HEK293 (cell line): ENCODE data around the gene HSD17B10.

Experiments
- CTCF ChIA-PET: fragments of 350-600 bp; formaldehyde crosslinking; extraction: SDS; loops from one replicate; lab custom pipeline; 2021; ENCODE audit warnings: antibody characterized with exemption; lab: Yijun Ruan, JAX
- POLR2A ChIA-PET: fragments of 300-600 bp; formaldehyde crosslinking; extraction: SDS; loops from one replicate; lab custom pipeline; 2020; ENCODE audit warnings: antibody characterized with exemption, inconsistent platforms; lab: Yijun Ruan, JAX
- H3K27ac ChIP-seq: fragments of 200-500 bp; sonication (Bioruptor generic); 2 replicates; pipeline ENCODE4 v1.5.1; 2014; ENCODE audit warnings: low read depth, low read length, control low read depth, inconsistent platforms; ENCODE audit errors: extremely low read depth
- H3K36me3 ChIP-seq, 2 experiments: fragments of 200-500 bp in 1 of 2; sonication (Bioruptor generic) in 1 of 2; 1 replicate in 1 of 2; 2 replicates in 1 of 2; pipeline ENCODE4 v1.5.1; 2014 to 2017; ENCODE audit warnings: inconsistent platforms in 2 of 2, low read length in 2 of 2; ENCODE audit not compliant: control insufficient read depth in 2 of 2, insufficient read depth in 1 of 2
- H3K4me1 ChIP-seq: fragments of 200-500 bp; sonication (Bioruptor generic); 2 replicates; pipeline ENCODE4 v1.5.1; 2014; ENCODE audit warnings: mild to moderate bottlenecking, low read length, inconsistent platforms; ENCODE audit not compliant: control insufficient read depth, insufficient read depth
- H3K4me3 ChIP-seq: 2 replicates; pipeline ENCODE4 v1.5.1; 2011; ENCODE audit warnings: low read depth, mild to moderate bottlenecking, control low read depth, low read length, moderate library complexity
- H3K9me3 ChIP-seq: fragments of 200-500 bp; sonication (Bioruptor generic); 2 replicates; pipeline ENCODE4 v1.5.1; 2014; ENCODE audit warnings: low read depth, low read length, inconsistent platforms; ENCODE audit not compliant: control insufficient read depth, insufficient read depth
- KLF7 ChIP-seq: fragments of 450-650 bp; formaldehyde crosslinking; IDR thresholded peaks from 2 replicates; pipeline ENCODE4 v1.5.1; 2016; ENCODE audit warnings: missing biosample characterization, missing genetic modification characterization, borderline replicate concordance
- MYNN ChIP-seq: fragments of 450-650 bp; formaldehyde crosslinking; IDR thresholded peaks from 2 replicates; pipeline ENCODE4 v1.5.1; 2016; ENCODE audit warnings: missing biosample characterization, missing genetic modification characterization, borderline replicate concordance
- SCRT1 ChIP-seq: fragments of 450-650 bp; formaldehyde crosslinking; IDR thresholded peaks from 2 replicates; pipeline ENCODE4 v1.5.1; 2016; ENCODE audit warnings: missing biosample characterization, missing genetic modification characterization, borderline replicate concordance
- YY1 ChIP-seq: fragments of 450-650 bp; formaldehyde crosslinking; IDR thresholded peaks from 2 replicates; pipeline ENCODE4 v1.5.1; 2018; ENCODE audit warnings: missing biosample characterization, missing genetic modification characterization
- ZEB2 ChIP-seq: fragments of 450-650 bp; formaldehyde crosslinking; IDR thresholded peaks from 2 replicates; pipeline ENCODE4 v1.5.1; 2016; ENCODE audit warnings: missing biosample characterization, missing genetic modification characterization
- ZNF132 ChIP-seq: fragments of 450-650 bp; formaldehyde crosslinking; IDR thresholded peaks from 2 replicates; pipeline ENCODE4 v1.5.1; 2017; ENCODE audit warnings: missing biosample characterization, missing genetic modification characterization, borderline replicate concordance
- ZNF146 ChIP-seq: fragments of 450-650 bp; formaldehyde crosslinking; IDR thresholded peaks from 2 replicates; pipeline ENCODE4 v1.5.1; 2016; ENCODE audit warnings: missing biosample characterization, missing genetic modification characterization
- ZNF221 ChIP-seq: fragments of 450-650 bp; formaldehyde crosslinking; IDR thresholded peaks from 2 replicates; pipeline ENCODE4 v1.5.1; 2017; ENCODE audit warnings: missing biosample characterization, missing genetic modification characterization, borderline replicate concordance
- ZNF394 ChIP-seq: fragments of 450-650 bp; formaldehyde crosslinking; IDR thresholded peaks from 2 replicates; pipeline ENCODE4 v1.5.1; 2016; ENCODE audit warnings: missing biosample characterization, missing genetic modification characterization, mild to moderate bottlenecking, moderate library complexity, borderline replicate concordance
- ZNF404 ChIP-seq: fragments of 450-650 bp; formaldehyde crosslinking; IDR thresholded peaks from 2 replicates; pipeline ENCODE4 v1.5.1; 2017; ENCODE audit warnings: missing biosample characterization, missing genetic modification characterization
- ZNF433 ChIP-seq: fragments of 450-650 bp; formaldehyde crosslinking; IDR thresholded peaks from 2 replicates; pipeline ENCODE4 v1.5.1; 2016; ENCODE audit warnings: missing biosample characterization, missing genetic modification characterization, low read depth
- ZNF501 ChIP-seq: fragments of 450-650 bp; formaldehyde crosslinking; IDR thresholded peaks from 2 replicates; pipeline ENCODE4 v1.5.1; 2016; ENCODE audit warnings: missing biosample characterization, missing genetic modification characterization
- ZNF626 ChIP-seq: fragments of 450-650 bp; sonication (Bioruptor Pico); formaldehyde crosslinking; IDR thresholded peaks from 2 replicates; pipeline ENCODE4 v1.5.1; 2018; ENCODE audit warnings: missing biosample characterization, missing genetic modification characterization, inconsistent platforms
- ZNF654 ChIP-seq: fragments of 450-650 bp; formaldehyde crosslinking; IDR thresholded peaks from 2 replicates; pipeline ENCODE4 v1.5.1; 2016; ENCODE audit warnings: low read depth, missing biosample characterization, missing genetic modification characterization
- ZNF791 ChIP-seq: fragments of 450-650 bp; formaldehyde crosslinking; IDR thresholded peaks from 2 replicates; pipeline ENCODE4 v1.5.1; 2016; ENCODE audit warnings: missing biosample characterization, missing genetic modification characterization
- ZNF837 ChIP-seq: fragments of 450-650 bp; formaldehyde crosslinking; IDR thresholded peaks from 2 replicates; pipeline ENCODE4 v1.5.1; 2016; ENCODE audit warnings: missing biosample characterization, missing genetic modification characterization
- ZNF843 ChIP-seq: fragments of 450-650 bp; formaldehyde crosslinking; IDR thresholded peaks from 2 replicates; pipeline ENCODE4 v1.5.1; 2016; ENCODE audit warnings: missing biosample characterization, missing genetic modification characterization
- ZSCAN30 ChIP-seq: fragments of 450-650 bp; IDR thresholded peaks from 2 replicates; pipeline ENCODE4 v1.5.1; 2018; ENCODE audit warnings: missing biosample characterization, mild to moderate bottlenecking, missing genetic modification characterization, moderate library complexity
- TF ChIP-seq, protein P1 (sequence below): fragments of 450-650 bp; formaldehyde crosslinking; IDR thresholded peaks from 2 replicates; pipeline ENCODE4 v1.5.1; 2016; ENCODE audit warnings: missing biosample characterization, missing genetic modification characterization
- TF ChIP-seq, protein P2 (sequence below): sonication (generic); formaldehyde crosslinking; IDR thresholded peaks from 2 replicates; pipeline ENCODE4 v1.8.1; 2022; ENCODE audit warnings: mild to moderate bottlenecking, moderate library complexity, missing genetic modification reagents
- TF ChIP-seq, protein P3 (sequence below): fragments of 450-650 bp; formaldehyde crosslinking; IDR thresholded peaks from 2 replicates; pipeline ENCODE4 v1.5.1; 2016; ENCODE audit warnings: missing biosample characterization, missing genetic modification characterization, borderline replicate concordance

The HSD17B10 gene

DNA sequence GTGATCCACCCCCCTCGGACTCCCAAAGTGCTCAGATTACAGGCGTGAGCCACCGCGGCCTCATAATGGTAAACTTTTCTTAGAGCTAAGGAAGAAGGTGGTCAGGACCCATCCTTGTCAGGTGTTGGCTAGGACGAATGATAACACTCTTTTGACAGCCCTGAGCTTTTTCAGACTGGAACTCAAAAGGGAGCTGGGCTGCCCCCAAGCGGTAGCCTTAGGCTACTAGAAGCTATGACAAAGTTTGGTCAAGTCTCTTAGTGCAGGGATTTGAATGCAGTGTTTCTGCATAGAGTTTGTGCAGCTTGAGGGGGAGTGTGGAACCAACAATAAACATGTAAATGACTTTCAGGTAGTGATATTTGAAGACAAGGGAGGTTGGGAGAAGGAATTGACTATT, 11.8 kb upstream of the HSD17B10 start:
- TF ChIP-seq, protein P1, sequence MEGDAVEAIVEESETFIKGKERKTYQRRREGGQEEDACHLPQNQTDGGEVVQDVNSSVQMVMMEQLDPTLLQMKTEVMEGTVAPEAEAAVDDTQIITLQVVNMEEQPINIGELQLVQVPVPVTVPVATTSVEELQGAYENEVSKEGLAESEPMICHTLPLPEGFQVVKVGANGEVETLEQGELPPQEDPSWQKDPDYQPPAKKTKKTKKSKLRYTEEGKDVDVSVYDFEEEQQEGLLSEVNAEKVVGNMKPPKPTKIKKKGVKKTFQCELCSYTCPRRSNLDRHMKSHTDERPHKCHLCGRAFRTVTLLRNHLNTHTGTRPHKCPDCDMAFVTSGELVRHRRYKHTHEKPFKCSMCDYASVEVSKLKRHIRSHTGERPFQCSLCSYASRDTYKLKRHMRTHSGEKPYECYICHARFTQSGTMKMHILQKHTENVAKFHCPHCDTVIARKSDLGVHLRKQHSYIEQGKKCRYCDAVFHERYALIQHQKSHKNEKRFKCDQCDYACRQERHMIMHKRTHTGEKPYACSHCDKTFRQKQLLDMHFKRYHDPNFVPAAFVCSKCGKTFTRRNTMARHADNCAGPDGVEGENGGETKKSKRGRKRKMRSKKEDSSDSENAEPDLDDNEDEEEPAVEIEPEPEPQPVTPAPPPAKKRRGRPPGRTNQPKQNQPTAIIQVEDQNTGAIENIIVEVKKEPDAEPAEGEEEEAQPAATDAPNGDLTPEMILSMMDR (tag by site-specific recombination) = peak; percentile 46; the same call in 1 of the 2 replicates
- 0 out of 2 replicates have a peak, but pooled peaks have one; percentile 24 for TF ChIP-seq ZNF501 (tag by site-specific recombination)
- TF ChIP-seq ZSCAN30 (tag by site-specific recombination) = 0 out of 2 replicates have a peak, but pooled peaks have one; percentile 12
- peak; percentile 61 for TF ChIP-seq ZNF654
- TF ChIP-seq ZNF132 (tag by site-specific recombination) = no peak
- 0 out of 2 replicates have a peak, but pooled peaks have one; percentile 27 for TF ChIP-seq ZEB2 (tag by site-specific recombination)
- no peak for TF ChIP-seq YY1 (tag by site-specific recombination)
- Histone ChIP-seq H3K36me3 (no peaks in the 10 kb centered on the region; a peak in 1 of 3 replicates), H3K27ac (no peak overlapping the region), H3K4me3 (no peak overlapping the region), H3K4me1 (no peaks in the 10 kb centered on the region; the same call in 1 of the 2 replicates), H3K9me3 (no peaks in the 10 kb centered on the region)
- ChIA-PET CTCF (interaction anchor here (0.6 to 6.4 kb wide), 46 partner anchors 9 to 1489 kb away, joined by 3 to 131 read pairs (median 4); partner anchors contain the start of genes HSD17B10, IQSEC2, RIBC1 and SMC1A), POLR2A (interaction anchor here (0.7 to 2.1 kb wide), 5 partner anchors 17 to 133 kb away, joined by 3 to 22 read pairs (median 4); partner anchors contain the start of genes RIBC1 and SMC1A)

DNA sequence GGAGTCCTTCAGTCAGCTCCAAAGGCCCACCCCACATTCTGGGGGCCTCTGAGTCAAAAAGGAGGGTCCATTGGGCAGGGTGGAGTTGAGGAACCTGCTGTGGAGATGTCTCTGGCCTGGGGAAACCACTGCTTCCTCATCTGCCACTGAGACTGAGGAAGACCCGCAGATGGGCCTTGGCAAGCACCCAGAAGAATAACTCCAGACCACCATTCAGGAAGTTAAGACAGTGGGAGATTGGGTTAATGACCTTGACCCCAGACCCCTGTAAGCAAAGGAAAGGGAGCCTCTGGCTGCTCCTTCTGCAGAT, 8.1 kb upstream of the HSD17B10 start:
- CTCF ChIA-PET = interaction anchor here (1.0 to 3.9 kb wide), 3 partner anchors 17 to 129 kb away, joined by 3 to 17 read pairs (median 4); no protein-coding TSS in a partner anchor
- no peak overlapping the region; the same call in 1 of the 2 replicates for H3K27ac ChIP-seq
- POLR2A ChIA-PET = interaction anchor here (0.6 to 3.5 kb wide), 3 partner anchors 14 to 243 kb away, joined by 3 to 36 read pairs (median 3); partner anchors contain the start of genes RIBC1 and SMC1A

More for the DNA sequence above, 8.1 kb upstream of the HSD17B10 start:
- peaks cover 3% of the 10 kb centered on the region; the same call in 1 of the 2 replicates for H3K4me1 ChIP-seq
- TF ChIP-seq MYNN (tag by site-specific recombination) = no peak
- TF ChIP-seq ZNF404 (tag by site-specific recombination) = no peak
- TF ChIP-seq ZNF394 (tag by site-specific recombination) = no peak
- no peak for TF ChIP-seq ZNF791
- TF ChIP-seq ZNF626 = no peak
- TF ChIP-seq SCRT1 = no peak
- no peak for TF ChIP-seq ZNF146 (tag by site-specific recombination)
- no peak for TF ChIP-seq ZNF221 (tag by site-specific recombination)
- TF ChIP-seq ZNF433 (tag by site-specific recombination) = no peak
- TF ChIP-seq ZNF843 (tag by site-specific recombination) = no peak
- no peak for TF ChIP-seq ZNF837 (tag by site-specific recombination)
- TF ChIP-seq, protein P2, sequence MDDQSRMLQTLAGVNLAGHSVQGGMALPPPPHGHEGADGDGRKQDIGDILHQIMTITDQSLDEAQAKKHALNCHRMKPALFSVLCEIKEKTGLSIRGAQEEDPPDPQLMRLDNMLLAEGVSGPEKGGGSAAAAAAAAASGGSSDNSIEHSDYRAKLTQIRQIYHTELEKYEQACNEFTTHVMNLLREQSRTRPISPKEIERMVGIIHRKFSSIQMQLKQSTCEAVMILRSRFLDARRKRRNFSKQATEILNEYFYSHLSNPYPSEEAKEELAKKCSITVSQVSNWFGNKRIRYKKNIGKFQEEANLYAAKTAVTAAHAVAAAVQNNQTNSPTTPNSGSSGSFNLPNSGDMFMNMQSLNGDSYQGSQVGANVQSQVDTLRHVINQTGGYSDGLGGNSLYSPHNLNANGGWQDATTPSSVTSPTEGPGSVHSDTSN = no peak
- no peak for TF ChIP-seq KLF7 (tag by site-specific recombination)
- TF ChIP-seq, protein P3, sequence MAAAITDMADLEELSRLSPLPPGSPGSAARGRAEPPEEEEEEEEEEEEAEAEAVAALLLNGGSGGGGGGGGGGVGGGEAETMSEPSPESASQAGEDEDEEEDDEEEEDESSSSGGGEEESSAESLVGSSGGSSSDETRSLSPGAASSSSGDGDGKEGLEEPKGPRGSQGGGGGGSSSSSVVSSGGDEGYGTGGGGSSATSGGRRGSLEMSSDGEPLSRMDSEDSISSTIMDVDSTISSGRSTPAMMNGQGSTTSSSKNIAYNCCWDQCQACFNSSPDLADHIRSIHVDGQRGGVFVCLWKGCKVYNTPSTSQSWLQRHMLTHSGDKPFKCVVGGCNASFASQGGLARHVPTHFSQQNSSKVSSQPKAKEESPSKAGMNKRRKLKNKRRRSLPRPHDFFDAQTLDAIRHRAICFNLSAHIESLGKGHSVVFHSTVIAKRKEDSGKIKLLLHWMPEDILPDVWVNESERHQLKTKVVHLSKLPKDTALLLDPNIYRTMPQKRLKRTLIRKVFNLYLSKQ = no peak
- TF ChIP-seq YY1 (tag by site-specific recombination) = no peak
- no peaks in the 10 kb centered on the region for H3K9me3 ChIP-seq
- no peaks in the 10 kb centered on the region; a peak in 1 of 3 replicates for H3K36me3 ChIP-seq
- H3K4me3 ChIP-seq = no peak overlapping the region; the same call in 1 of the 2 replicates
